HG03378 (cell line): Measurements from ENCODE around the gene SMAD5.

Source experiments
- ATAC-seq: cut with Tn5 transposase; IDR thresholded peaks from one replicate; pipeline ENCODE4 v1.9.1; 2021; ENCODE audit warnings: mild to moderate bottlenecking, moderate library complexity; ENCODE audit not compliant: unreplicated experiment

The SMAD5 gene

DNA sequence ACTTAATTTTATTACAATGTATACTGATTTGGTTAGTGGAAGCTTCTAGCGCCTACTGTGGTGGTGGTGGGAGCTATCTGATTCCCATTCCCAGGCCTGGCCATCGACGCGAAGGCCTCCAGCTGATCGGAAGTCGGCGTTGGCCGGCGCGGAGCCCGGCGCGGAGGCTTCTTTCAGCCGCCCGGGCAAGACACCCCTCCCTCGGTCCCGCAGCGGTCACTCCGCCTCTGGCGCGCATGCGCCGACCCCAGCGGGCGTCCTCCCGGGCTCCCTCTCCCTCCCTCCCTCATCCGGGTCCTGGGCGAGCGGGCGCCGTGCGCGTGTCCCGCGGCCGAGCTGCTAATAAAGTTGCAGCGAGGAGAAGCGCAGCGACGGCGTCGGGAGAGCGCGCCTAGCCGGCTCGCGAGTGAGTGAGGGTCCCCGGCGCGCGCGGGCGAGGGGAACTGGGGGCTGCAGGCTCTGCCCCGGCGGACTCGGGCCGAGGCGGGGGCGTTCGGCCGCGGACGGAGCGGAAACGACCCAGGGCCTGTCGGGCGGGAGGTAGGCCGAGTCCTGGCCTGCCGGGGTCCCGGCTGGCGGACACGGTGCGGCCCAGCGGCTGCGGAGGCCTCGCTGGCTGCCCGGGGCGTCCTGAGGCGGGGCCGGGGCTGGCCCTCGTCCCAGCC, at the start of gene SMAD5:
TSS of gene SMAD5 (plus strand) at position 289 of the 665 bp plus-strand sequence. CDS start 20,916 bp downstream, outside the sequence.
- ATAC-seq = peak; percentile 75

DNA sequence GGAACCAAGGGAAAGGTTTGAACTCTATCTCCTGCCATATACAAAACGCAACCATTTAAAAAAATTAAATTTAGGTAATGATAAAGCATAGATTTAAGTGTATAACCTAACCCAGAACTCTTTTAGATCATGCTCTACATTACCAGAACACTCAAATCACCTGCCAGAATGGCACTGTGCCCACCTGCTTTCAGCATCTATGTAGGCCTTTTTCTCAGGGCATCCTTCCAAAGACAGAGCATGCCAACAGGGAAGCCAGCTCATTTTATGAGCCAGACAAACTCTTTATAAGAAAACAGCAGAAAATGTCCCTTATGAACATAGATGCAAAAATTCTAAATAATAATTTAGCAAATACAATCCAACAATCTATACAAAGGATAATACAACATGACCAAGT, 47.9 kb upstream of the SMAD5 start:
- no peak for ATAC-seq

DNA sequence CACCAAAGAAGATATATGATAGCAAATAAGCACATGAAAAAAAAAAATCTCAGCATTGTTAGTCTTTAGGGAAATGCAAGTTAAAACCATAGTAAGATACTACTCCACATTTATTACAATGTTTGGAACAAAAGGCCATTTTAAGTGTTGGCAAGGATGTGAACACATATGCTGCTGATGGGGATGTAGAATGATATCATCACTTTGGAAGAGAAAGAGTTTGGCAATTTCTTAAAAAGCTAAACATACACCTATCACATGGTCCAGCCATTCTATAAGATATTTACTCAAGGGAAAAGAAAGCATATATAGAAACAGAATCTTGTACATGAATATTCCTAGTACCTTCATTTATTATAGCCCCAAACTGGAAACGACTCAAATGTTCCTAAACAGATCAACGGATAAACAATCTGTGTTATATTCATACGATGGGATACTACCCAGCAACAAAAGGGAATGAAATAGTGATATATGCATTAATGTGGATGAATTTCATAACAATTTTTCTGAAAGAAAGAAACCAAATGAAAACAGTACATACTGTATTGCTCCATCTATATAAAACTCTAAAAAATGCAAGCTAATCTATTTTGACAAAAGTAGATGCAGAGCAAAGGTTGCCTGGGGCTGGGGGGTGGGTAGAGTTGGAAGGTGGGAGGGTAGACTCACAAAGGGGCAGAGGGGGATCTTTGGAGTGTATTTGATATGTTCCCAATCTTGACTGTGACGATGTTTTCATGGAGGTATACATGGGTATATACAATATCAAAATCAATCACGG, 45.7 kb upstream of the SMAD5 start:
- ATAC-seq = no peak

DNA sequence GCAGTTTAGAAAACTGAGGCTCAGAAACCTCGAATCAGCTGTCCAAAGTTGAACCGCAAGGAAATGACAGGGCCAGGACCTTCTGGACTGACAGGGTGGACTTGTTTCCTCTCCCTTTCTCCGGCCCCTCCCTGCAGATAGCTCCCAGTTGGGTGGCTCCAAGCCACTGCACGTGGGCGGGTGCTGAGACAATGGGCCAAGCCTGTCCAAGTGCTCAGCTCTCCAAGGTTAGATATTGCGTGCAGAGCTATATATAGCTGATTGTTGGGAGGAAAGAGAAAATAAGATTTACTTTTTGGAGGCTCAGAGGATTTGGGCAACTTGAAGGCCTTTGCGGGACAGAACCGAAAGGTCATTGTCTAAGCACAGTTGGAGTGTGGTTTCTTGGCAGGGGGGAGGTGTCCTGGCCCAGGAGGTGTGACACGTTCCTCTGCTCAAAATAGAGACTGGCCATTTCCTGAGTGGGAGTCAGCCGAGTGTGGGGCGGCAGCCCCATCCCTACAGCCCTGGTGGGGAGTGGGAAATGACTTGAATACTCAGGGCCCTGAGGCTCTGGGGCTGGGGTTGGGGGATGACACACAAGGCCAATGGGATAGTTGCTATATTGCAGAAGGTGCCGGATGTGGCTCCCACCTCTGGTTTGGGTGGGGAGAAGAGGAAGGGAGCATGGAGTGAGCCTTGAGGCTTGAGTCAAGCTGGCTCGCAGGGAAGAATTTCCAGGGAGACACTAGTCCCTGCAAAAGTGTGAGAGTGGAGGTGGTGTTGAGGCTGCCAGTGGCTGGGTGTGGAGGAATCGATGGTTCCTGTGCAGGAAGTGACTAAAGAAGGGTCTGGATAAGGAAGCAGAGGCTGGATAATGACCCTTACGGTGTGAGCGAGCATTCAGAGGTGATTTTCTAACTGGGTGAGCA, 44.4 kb upstream of the SMAD5 start:
- no peak for ATAC-seq

DNA sequence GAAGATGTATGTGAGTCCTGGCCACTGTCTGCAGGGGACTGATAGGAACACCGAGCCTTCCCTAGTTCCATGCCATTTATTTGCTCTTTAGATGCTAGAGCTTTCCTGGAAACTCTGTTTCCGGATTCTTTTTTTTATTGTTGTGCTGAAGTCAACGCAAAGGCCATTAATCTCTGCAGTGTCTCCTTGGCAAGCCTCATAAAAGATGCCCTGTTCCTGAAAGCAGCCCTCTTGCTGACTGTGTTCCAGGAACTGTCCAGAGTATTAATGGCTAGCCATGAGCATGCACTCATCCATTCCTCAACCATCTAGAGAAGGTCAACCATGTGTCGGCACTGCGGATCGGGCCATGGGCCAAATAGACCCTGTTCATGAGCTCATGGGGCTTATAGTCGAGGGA, 42.9 kb upstream of the SMAD5 start:
- no peak for ATAC-seq

DNA sequence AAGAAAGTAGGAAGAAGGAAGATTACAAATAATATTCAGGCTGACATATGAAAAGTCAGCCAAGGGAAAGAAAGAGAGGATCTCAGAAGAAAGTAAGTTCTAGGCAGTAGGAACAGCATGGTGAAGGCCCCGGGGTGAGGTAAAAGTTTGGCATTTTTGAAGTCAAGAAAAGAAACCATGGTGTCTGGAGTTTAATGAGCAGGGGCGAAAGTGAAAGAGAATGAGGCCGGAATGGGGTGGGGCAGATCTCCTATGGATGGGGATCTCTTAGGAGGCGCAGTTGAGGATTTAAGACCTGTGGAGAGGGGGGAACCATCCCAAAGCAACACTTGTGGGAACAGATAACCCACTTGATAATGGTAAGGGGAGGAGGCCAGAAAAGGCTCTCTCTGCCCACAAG, 42.3 kb upstream of the SMAD5 start:
- ATAC-seq = no peak

DNA sequence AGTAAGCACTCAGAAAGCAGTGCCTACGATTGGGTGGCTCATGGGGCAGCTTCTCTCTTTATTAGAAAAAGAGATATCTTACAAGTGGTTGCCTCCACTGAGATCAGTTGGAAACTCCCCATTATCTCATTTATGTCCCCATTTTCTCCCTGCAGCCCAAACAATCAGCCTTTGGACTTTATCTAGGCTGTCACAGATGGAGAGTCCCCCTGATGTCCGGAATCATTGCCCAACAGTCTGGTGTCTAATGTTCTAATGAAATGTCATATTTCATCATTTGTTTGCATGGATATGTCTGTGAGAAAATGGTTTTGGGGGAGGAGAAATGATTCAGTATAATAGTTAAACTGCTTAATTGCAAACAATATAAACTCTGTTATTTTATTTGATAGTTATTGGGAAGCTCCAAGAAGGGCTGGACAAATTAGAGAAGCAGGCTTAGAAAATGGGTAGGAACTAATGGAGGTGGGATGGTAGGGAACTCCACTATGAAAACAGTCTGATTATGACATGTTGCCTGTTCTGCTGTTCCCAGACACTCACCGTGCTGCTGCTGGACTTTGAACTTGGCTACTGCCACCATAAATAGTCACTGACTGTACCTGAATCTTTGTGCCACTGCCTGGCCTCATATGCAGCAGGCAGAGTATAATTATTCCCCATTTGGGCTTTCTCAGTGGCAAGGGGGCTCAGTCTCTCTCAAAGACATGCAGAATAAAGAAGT, 38.3 kb upstream of the SMAD5 start:
- no peak for ATAC-seq

DNA sequence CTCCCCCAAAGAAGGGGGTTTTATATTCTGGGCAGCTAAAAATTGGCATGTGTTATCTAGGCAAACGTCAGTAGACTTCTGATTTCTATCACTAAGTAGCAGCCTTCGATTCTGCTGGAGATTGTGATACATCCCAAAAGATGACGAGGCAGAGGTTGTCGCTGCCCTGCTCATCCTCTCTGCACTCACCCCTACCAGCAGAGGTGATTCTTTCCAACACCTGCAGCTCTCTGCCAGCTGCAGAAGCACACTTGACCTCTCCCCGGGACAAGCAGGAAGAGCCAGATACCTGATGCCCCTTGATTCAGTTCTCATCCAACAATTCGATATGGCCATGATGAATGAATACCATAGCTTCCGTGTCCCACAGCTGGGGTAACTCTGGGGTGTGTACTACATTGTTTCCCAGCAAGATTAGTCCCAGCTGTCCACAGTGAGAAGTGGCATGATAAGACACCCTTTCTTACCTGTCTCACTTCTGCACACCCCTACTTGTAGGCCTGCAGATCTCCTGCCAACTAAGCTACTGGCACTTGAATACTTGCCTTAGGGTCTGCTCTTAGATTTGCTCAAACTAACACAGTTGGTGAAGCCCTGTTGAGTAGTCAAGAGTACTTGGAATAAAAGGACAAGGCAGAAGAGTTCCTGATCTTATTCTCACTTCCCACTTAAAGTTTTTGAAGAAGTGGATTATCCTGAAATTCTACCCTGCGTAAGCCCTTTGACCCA, 37.6 kb upstream of the SMAD5 start:
- no peak for ATAC-seq

DNA sequence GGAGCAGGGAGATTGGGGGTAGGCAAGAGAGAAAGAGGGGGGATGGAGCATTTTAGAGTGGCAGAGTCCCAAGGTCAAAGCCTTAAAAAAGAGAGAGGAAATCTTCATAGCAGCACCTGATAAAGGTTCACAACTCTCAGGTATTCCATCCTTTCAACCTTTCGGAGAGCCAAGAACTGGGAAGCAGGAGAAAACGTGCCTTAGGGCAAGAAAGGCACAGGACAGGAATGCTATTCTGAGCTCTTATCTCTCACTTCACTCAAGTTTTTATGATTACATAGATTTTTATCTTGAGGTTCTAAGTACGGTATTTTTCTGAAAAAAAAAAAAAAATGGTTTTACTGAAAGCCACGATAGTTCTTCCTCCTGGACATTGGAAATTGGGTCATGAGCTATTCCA, 34.5 kb upstream of the SMAD5 start:
- ATAC-seq = no peak

DNA sequence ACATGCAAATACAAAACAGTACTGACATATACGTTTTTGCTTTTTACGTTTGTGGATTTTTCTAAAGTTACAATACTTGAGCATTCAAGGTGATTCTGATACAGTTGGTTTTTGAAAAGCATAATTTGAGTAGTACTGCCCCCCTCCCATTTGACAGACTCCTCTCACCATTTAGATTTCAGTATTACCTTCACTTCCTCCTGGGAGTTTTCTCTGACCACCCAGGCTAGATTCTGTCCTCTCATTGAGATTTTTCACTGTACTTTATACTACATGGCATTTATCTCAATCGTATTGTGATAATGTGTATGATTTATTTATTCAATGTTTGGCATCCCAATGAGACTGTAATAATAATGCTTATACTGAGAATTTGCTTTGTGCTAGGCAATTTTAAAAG, 32.8 kb upstream of the SMAD5 start:
- ATAC-seq = no peak

DNA sequence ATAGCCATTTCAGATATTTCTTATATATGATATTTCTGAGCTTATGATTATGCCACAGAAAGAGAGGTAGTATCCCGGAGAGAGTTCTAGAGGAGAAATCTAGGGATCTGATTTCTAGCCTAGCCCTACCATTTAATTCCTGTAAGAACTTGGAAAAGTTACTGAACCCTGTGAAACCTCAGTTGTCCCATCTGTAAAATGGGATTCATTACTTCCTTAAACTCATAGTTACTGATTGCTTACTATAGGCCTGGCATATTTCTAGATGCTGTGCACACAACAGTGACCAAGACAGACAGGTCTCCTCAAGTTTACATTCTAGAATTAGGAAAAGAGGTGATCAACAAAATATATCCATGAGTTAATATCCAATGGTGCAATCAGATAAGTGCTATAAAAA, 30.8 kb upstream of the SMAD5 start:
- no peak for ATAC-seq

DNA sequence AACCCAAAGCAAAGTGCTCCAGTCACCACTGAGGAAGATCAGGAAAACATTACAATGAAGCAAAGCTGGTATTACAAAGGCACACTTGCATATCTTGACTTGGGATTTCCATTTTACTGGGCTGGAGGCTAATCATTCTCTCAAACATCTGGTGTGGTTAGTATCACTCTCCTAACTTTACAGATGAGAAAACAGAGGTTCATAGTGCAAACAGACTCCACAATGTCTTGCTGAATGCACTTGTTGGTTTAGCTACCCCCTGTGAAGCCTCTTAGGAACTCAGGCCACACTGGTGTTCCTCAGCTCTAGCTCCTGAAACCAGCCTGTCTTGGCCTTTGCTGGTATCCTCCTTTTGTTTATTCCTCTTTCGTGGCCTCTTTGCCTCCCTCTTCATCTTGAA, 29.5 kb upstream of the SMAD5 start:
- peak; percentile 53 for ATAC-seq

DNA sequence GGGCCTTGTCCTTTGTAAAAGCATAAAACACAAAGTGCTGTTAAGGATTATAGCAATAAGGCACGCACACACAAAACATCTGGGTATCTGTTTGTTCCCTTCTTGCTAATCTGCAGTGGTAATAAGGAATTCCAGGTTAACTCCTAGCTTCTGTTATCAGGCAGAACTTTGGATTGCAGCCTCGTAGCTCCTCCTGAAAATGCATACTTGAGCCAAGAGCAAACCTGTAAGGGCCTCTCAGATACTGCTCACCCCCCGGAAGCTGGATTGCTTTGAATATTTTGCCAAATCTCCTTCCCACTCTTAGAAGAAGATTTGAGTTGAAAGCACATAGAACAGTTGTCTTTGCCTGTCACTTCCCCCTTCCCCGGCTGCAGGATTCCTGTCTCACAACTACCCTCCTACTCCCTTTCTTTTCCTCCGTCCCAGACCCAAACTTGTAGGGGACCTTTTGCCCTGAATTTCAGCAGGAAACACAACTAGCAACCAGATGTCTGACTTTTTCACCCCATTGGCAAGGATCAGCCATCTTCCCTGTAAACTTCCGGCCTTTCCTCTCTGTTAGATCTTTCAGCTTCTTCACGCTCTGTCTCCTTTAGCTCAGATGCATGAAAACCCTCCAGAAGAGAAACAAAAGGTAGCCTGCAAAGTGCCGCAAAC, 28.2 kb upstream of the SMAD5 start:
- ATAC-seq = no peak

DNA sequence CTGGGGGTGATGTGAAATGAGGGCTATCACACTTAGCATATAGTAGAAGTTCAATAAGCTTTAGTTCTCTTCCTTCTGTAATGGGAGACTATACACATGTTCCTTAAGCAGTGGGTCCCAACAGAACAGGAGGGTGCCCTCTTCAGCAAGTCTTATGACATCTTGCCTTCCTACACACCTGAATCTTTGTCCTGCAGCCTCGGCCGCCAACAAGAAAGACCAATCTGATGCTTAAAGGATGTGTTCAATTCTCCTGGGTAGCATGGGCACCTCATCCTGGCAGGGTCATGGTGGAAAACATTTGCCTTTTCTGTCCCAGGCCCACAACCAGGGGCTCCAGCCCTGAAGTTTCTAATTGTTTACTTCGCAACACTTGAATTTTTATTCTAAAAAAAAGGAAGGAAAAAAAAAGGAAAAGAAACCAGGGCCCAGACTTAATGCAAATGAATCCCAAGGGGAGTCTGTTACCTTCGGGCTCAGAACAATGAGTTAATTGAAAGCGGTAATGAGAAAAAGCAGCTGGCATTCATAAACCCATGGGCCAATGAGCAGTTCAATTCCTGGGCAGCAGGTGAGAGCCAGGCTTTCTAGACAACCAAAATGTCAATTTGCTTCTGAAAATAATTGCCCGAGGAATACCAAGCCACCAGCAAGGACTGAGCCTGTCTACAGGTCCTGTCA, 26.2 kb upstream of the SMAD5 start:
- ATAC-seq = no peak

DNA sequence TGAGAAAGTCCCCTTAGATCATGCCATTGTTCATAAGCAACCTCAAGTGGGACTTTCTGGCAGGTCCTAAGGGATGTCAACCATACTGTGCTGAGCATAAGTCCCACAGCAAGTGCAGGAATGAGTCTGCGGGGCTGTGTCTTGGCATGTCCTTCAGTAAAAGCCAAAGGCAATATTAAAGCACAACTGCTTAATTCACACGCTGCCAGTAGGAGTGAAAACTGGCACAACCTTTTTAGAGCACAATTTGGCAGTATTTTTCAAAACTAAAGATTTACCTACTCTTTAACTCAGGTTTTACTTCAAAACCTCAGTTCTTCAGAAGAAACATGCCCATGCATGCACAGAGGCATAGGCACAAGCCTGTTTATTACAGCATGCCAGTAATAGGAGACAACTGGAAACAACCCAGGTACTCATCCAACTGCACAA, 24.4 kb upstream of the SMAD5 start:
- ATAC-seq = peak; percentile 66

DNA sequence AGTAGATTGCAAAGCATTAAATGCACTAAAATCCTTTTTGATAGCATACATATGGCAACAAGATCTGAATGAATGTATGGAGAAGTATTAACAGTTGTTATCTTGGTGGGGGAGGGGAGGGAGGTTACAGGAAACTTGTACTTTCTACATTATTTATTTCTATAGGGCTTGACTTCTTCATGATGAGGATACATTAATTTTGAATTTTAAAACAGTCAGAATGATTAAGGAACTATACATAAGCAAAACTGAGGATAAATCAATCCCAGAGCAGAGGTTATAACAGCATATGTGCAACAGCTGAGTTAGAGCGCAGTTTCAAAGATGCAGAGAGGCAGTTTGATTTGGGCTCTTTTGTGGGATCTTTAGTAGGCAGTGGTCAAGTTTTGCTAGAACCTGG, 23.9 kb upstream of the SMAD5 start:
- no peak for ATAC-seq

DNA sequence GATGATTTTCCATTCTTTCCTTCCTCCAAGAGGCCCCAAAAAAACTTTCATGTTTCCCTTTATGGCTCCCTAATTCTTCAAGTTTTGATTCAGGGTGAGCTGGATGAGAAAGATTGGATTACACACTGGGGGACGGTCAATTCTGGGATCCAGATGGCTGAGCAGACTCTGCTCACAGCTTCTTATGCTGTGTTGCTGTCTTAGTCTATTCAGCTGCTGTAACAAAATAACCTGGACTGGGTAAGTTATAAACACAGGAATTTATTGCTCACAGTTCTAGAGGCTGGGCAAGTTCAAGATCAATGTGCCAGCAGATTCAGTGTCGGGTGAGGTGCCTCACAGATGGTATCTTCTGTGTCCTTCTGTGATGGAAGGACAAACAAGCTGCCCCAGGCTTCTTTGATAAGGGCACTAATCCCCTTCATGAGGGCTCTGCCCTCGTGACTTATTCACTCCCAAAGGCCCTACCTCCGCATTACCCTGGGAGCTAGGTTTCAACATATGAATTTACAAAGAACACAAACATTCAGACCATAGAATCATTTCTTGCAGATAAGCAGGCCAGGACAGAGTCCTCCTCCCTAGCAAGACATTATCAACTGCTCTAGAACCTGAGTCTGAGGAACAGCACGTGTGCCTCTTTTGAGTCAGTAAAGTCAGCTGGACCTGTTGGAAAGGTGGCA, 23.1 kb upstream of the SMAD5 start:
- no peak for ATAC-seq

DNA sequence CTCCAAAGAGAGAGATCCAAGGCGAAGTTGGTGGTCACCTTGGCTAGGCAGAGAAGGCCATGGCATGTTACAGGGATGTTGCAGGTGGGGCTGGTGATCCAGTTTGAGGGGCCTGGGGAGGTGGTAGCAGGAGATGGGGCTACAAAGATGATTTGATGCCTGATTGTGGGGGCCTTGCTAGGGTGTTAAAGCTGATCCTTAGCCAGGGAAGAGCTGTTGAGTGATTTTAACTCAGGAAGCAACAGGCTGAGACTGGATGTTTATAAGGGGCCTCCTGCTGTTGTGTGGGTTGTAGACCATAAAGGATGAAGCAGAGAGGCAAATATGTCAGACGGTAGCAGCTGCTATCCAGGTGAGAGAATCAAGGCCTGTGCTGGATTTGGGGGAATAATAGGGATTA, 19.0 kb upstream of the SMAD5 start:
- no peak for ATAC-seq
